HepG2 (cell line): ENCODE results near the gene RAPH1. TPM values are rescaled to one million over a fixed set of nuclear protein-coding genes. Genes with fewer than 3 reads are reported as not detected.

Source experiments
- ARID2 ChIP-seq: sonication (generic); formaldehyde crosslinking; IDR thresholded peaks from 2 replicates; pipeline ENCODE4 v1.8.1; 2022; ENCODE audit warnings: mild to moderate bottlenecking, missing genetic modification reagents, borderline replicate concordance
- CBX5 ChIP-seq: sonication (generic); formaldehyde crosslinking; IDR thresholded peaks from 2 replicates; pipeline ENCODE4 v1.4.0; 2020; ENCODE audit warnings: missing genetic modification reagents, borderline replicate concordance
- ESRRA ChIP-seq: sonication (generic); formaldehyde crosslinking; IDR thresholded peaks from 2 replicates; pipeline ENCODE4 v1.5.1; 2020; ENCODE audit warnings: mild to moderate bottlenecking, low read depth, missing genetic modification reagents
- GTF3A ChIP-seq: sonication (generic); formaldehyde crosslinking; conservative IDR thresholded peaks from 2 replicates; pipeline ENCODE4 v1.4.0; 2020; ENCODE audit warnings: mild to moderate bottlenecking, missing genetic modification reagents
- HNRNPK ChIP-seq: fragments of 200-400 bp; formaldehyde crosslinking; IDR thresholded peaks from 2 replicates; pipeline ENCODE4 v1.6.1; 2018; ENCODE audit warnings: low read length, low read depth, moderate library complexity, mild to moderate bottlenecking; ENCODE audit not compliant: poor library complexity, severe bottlenecking
- HOXA3 ChIP-seq: sonication (generic); formaldehyde crosslinking; IDR thresholded peaks from 2 replicates; pipeline ENCODE4 v1.5.0; 2020; ENCODE audit warnings: missing genetic modification reagents
- JDP2 ChIP-seq: sonication (generic); formaldehyde crosslinking; IDR thresholded peaks from 2 replicates; pipeline ENCODE4 v1.8.1; 2022; ENCODE audit warnings: missing genetic modification reagents, borderline replicate concordance
- MZF1 ChIP-seq: sonication (generic); formaldehyde crosslinking; IDR thresholded peaks from 2 replicates; pipeline ENCODE4 v1.8.1; 2023; ENCODE audit warnings: mild to moderate bottlenecking, missing genetic modification reagents, borderline replicate concordance
- NR1H2 ChIP-seq: sonication (generic); formaldehyde crosslinking; IDR thresholded peaks from 2 replicates; pipeline ENCODE4 v1.8.1; 2022; ENCODE audit warnings: low read depth, missing genetic modification reagents, borderline replicate concordance
- PCBP2 ChIP-seq: fragments of 200-400 bp; formaldehyde crosslinking; optimal IDR thresholded peaks from 2 replicates; pipeline ENCODE3; 2018; ENCODE audit warnings: low read length, low read depth; ENCODE audit not compliant: poor library complexity, severe bottlenecking
- PLRG1 ChIP-seq: fragments of 450-650 bp; conservative IDR thresholded peaks from 2 replicates; pipeline ENCODE4 v1.6.1; 2016
- XRCC5 ChIP-seq: fragments of 200-400 bp; formaldehyde crosslinking; optimal IDR thresholded peaks from 2 replicates; pipeline ENCODE3; 2017; ENCODE audit warnings: mild to moderate bottlenecking, low read length
- ZFX ChIP-seq: sonication (generic); formaldehyde crosslinking; IDR thresholded peaks from 2 replicates; pipeline ENCODE4 v1.4.0; 2020; ENCODE audit warnings: mild to moderate bottlenecking, low read depth, missing genetic modification reagents, moderate library complexity
- ZNF160 ChIP-seq: sonication (generic); formaldehyde crosslinking; IDR thresholded peaks from 2 replicates; pipeline ENCODE4 v1.8.0; 2022; ENCODE audit warnings: mild to moderate bottlenecking, inconsistent platforms, missing genetic modification reagents
- ZNF263 ChIP-seq: sonication (generic); formaldehyde crosslinking; IDR thresholded peaks from 2 replicates; pipeline ENCODE4 v1.4.0; 2020; ENCODE audit warnings: missing genetic modification reagents
- ZNF382 ChIP-seq: sonication (generic); formaldehyde crosslinking; IDR thresholded peaks from 2 replicates; pipeline ENCODE4 v1.5.0; 2020; ENCODE audit warnings: missing genetic modification reagents, mild to moderate bottlenecking, borderline replicate concordance
- ZNF460 ChIP-seq: sonication (generic); formaldehyde crosslinking; IDR thresholded peaks from 2 replicates; pipeline ENCODE4 v1.5.1; 2020; ENCODE audit warnings: missing genetic modification reagents, mild to moderate bottlenecking, borderline replicate concordance
- ZNF567 ChIP-seq: sonication (generic); formaldehyde crosslinking; IDR thresholded peaks from 2 replicates; pipeline ENCODE4 v1.8.1; 2023; ENCODE audit warnings: mild to moderate bottlenecking, missing genetic modification reagents, borderline replicate concordance
- ZNF570 ChIP-seq: sonication (generic); formaldehyde crosslinking; IDR thresholded peaks from 2 replicates; pipeline ENCODE4 v1.4.0; 2020; ENCODE audit warnings: mild to moderate bottlenecking, missing genetic modification reagents, borderline replicate concordance
- ZNF746 ChIP-seq: sonication (generic); formaldehyde crosslinking; IDR thresholded peaks from 2 replicates; pipeline ENCODE4 v1.8.0; 2022; ENCODE audit warnings: mild to moderate bottlenecking, missing genetic modification reagents
- ZNF891 ChIP-seq: sonication (generic); formaldehyde crosslinking; IDR thresholded peaks from 2 replicates; pipeline ENCODE4 v1.5.0; 2020; ENCODE audit warnings: mild to moderate bottlenecking, missing genetic modification reagents
- polyA plus RNA-seq, 8 experiments: library from polyadenylated mRNA; depleted of rRNA in 3 of 8; stranded (reverse) in 7 of 8; unstranded in 1 of 8; fragments of >200 nt; fragmentation: Illumina TruSeq in 4 of 8; extraction: Trizol in 4 of 8; gene quantifications; 2 replicates each; pipeline versions ENCODE4 v1.2.1 to v1.2.3, GENCODE V29; 2011 to 2016; ENCODE audit warnings: low read depth in 4 of 8, missing spikeins in 1 of 8, mixed read lengths in 1 of 8; ENCODE audit not compliant: insufficient read depth in 1 of 8
- total RNA-seq, 5 experiments: library from RNA; depleted of rRNA; stranded (reverse); fragments of >200 nt; fragmentation: Illumina TruSeq; extraction: Trizol; gene quantifications; 2 replicates each; pipeline ENCODE4 v1.2.3, GENCODE V29; 2016; ENCODE audit warnings: low read depth in 1 of 5
- TF ChIP-seq, protein P1 (sequence below): sonication (generic); formaldehyde crosslinking; IDR thresholded peaks from 2 replicates; pipeline ENCODE4 v1.4.0; 2020; ENCODE audit warnings: missing genetic modification reagents
- TF ChIP-seq, protein P2 (sequence below): sonication (generic); formaldehyde crosslinking; IDR thresholded peaks from 2 replicates; pipeline ENCODE4 v1.4.0; 2020; ENCODE audit warnings: missing genetic modification reagents
- TF ChIP-seq, protein P3 (sequence below): sonication (generic); formaldehyde crosslinking; IDR thresholded peaks from 2 replicates; pipeline ENCODE4 v1.8.0; 2023; ENCODE audit warnings: mild to moderate bottlenecking, missing genetic modification reagents

RAPH1 gene
- total and polyA plus RNA-seq, 2 of the 13 experiments (the other 11 are each of a cell fraction or from before 2014, with no cell fraction given), result 5.3 to 6.7 TPM

DNA sequence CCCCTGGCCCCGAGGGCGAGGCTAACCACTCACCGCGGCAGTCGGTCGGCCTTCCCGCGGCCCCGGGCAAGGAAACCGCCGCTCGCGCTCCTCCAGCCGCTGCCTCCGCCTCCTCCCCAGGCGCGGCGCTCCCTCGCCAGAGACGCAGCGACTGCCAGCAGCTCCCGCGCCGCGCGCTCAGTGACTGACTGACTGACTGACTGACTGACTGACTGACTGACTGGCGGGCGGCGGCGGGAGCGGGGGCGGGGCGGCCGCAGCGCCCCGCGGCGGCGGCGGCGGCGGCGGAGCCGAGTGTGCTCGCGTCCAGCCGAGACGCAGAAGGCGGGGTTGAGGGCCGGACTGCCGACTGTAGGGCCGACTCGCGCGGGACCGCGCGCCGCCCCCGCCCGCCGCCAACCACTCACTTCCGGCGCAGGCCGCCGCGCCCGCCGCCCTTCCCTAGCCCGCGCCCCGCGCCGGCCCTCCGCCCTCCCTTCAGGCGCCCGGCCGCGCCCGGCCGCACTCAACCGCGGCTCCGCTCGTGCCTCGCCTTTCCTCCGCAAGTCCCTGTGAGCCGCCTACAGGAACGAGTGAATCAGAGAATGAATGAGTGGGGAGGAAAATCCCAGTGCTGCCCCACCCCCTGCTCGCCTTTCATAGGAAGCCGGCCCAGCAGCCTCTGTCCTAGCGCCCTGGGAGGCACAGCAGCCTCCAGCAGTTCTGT is at the start of gene RAPH1 (continued):
- TF ChIP-seq ZNF160 (CRISPR knock-in tag) (peak; percentile 46; the same call in 1 of the 2 replicates), CBX5 (CRISPR knock-in tag) (no peak), ESRRA (peak; percentile 3; the same call in 1 of the 2 replicates), ZNF263 (CRISPR knock-in tag) (peak; percentile 75; the same call in 1 of the 2 replicates), HOXA3 (peak; percentile 61; the same call in 1 of the 2 replicates), GTF3A (CRISPR knock-in tag) (0 out of 2 replicates have a peak, but pooled peaks have one; percentile 44), ZNF570 (no peak), ZNF460 (no peak), NR1H2 (CRISPR knock-in tag) (no peak), ZNF891 (0 out of 2 replicates have a peak, but pooled peaks have one; percentile 57), ZNF382 (no peak), PCBP2 (no peak), ZNF746 (peak; percentile 77), HNRNPK (no peak), PLRG1 (no peak), ARID2 (no peak), JDP2 (CRISPR knock-in tag) (no peak), MZF1 (CRISPR knock-in tag) (no peak), ZNF567 (0 out of 2 replicates have a peak, but pooled peaks have one; percentile 22), ZFX (CRISPR knock-in tag) (peak; percentile 75), XRCC5 (no peak)
- TF ChIP-seq, protein P1, sequence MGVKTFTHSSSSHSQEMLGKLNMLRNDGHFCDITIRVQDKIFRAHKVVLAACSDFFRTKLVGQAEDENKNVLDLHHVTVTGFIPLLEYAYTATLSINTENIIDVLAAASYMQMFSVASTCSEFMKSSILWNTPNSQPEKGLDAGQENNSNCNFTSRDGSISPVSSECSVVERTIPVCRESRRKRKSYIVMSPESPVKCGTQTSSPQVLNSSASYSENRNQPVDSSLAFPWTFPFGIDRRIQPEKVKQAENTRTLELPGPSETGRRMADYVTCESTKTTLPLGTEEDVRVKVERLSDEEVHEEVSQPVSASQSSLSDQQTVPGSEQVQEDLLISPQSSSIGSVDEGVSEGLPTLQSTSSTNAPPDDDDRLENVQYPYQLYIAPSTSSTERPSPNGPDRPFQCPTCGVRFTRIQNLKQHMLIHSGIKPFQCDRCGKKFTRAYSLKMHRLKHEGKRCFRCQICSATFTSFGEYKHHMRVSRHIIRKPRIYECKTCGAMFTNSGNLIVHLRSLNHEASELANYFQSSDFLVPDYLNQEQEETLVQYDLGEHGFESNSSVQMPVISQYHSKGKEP (CRISPR knock-in tag), result no peak
- TF ChIP-seq, protein P2, sequence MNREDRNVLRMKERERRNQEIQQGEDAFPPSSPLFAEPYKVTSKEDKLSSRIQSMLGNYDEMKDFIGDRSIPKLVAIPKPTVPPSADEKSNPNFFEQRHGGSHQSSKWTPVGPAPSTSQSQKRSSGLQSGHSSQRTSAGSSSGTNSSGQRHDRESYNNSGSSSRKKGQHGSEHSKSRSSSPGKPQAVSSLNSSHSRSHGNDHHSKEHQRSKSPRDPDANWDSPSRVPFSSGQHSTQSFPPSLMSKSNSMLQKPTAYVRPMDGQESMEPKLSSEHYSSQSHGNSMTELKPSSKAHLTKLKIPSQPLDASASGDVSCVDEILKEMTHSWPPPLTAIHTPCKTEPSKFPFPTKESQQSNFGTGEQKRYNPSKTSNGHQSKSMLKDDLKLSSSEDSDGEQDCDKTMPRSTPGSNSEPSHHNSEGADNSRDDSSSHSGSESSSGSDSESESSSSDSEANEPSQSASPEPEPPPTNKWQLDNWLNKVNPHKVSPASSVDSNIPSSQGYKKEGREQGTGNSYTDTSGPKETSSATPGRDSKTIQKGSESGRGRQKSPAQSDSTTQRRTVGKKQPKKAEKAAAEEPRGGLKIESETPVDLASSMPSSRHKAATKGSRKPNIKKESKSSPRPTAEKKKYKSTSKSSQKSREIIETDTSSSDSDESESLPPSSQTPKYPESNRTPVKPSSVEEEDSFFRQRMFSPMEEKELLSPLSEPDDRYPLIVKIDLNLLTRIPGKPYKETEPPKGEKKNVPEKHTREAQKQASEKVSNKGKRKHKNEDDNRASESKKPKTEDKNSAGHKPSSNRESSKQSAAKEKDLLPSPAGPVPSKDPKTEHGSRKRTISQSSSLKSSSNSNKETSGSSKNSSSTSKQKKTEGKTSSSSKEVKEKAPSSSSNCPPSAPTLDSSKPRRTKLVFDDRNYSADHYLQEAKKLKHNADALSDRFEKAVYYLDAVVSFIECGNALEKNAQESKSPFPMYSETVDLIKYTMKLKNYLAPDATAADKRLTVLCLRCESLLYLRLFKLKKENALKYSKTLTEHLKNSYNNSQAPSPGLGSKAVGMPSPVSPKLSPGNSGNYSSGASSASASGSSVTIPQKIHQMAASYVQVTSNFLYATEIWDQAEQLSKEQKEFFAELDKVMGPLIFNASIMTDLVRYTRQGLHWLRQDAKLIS (CRISPR knock-in tag), result no peak
- TF ChIP-seq, protein P3, sequence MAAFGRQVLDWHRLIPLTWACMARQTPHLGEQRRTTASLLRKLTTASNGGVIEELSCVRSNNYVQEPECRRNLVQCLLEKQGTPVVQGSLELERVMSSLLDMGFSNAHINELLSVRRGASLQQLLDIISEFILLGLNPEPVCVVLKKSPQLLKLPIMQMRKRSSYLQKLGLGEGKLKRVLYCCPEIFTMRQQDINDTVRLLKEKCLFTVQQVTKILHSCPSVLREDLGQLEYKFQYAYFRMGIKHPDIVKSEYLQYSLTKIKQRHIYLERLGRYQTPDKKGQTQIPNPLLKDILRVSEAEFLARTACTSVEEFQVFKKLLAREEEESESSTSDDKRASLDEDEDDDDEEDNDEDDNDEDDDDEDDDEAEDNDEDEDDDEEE (CRISPR knock-in tag), result no peak; the same call in 1 of the 2 replicates
